ENCODE measurements around the gene SPECC1. TPM values are rescaled to one million over a fixed set of nuclear protein-coding genes. Genes with fewer than 3 reads are reported as not detected.
"Not testable (repeated sequence)": the region's sequence is repeated elsewhere in the genome, so short reads cannot be mapped to it uniquely, and the experiment has no call there.

The SPECC1 gene
- total RNA-seq, 2 donors from 2014 or later: 9.3 to 14.1 TPM

DNA sequence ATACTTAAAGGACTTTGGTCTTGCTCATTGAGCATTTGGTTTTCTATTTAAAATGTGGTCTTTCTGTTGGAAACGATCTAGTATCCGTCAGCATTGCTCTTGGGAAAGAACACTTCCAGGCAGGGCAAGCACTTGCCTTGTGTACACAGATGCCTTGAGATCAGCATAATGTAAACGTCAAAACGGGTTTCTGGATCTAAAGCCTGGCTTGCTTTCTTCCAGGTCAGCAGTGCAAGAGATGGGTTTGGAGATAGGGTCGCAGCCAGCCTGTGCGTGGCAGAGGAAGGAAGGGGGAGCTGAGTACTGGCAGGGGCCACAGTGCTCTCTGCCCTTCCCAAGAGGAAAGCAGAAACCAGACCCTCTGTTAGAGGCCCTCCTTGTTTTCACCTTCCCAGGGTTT lies 282.7 kb downstream of the SPECC1 start:
- H3K9me3 Mint-ChIP-seq: peaks cover 3% of the 10 kb centered on the region in 2 donors
- H3K27ac Mint-ChIP-seq: peak overlapping the region in 1 of 2 donors; percentile 12
- ATAC-seq: no peak

DNA sequence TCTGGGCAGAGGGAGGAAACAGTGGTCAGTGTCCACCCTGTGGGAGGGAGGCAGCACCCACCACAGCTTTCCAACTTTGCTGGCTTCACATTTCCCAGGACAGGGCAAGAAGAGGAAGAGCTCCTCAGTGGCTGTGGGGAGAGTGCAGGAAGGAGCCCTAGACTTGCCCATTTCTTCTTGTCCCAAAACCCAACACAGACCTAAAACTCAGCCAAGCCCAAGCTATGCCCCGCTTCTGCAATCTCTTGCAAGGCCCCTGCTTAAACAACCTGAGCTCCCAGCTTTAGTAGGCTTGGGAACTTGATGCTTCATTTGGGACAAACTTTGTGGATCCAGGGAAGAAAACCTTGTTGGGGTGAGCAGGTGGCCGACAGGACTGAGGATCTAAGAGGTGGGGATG lies 284.3 kb downstream of the SPECC1 start:
- no peak overlapping the region for H3K27ac Mint-ChIP-seq
- ATAC-seq: no peak
- H3K9me3 Mint-ChIP-seq: peaks cover under 1 to 3% of the 10 kb centered on the region in 2 donors
- peaks cover 4 to 8% of the 10 kb centered on the region in 2 donors for H3K36me3 Mint-ChIP-seq
- no peak for DNase-seq (ENCODE audit: low spot score in 2 of 2)

More for the DNA sequence above, 282.7 kb downstream of the SPECC1 start:
- no peak for DNase-seq (ENCODE audit: low spot score in 2 of 2)
- H3K36me3 Mint-ChIP-seq: peaks cover 4 to 5% of the 10 kb centered on the region in 2 donors

DNA sequence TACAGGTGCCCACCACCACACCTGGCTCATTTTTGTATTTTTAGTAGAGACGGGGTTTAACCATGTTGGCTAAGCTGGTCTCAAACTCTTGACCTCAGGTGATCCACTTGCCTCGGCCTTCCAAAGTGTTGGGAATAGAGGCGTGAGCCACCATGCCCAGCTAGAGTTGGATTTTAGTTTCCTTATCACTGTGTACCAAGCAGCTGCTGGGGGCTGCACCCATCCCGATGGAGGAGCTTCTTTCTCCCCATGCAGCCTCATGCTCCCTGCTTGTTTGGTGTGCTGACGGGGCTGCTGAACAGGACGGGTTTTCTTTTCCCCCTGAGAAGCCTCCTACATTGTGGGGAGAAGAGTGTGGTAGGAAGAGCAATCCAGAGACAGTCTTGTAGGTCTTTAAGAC lies 285.0 kb downstream of the SPECC1 start:
- peaks cover 4 to 8% of the 10 kb centered on the region in 2 donors for H3K36me3 Mint-ChIP-seq
- DNase-seq (ENCODE audit: low spot score in 2 of 2) (no peak), ATAC-seq (no peak)
- H3K9me3 Mint-ChIP-seq: peaks cover 0 to 5% of the 10 kb centered on the region in 2 donors
- H3K27ac Mint-ChIP-seq: no peak overlapping the region

DNA sequence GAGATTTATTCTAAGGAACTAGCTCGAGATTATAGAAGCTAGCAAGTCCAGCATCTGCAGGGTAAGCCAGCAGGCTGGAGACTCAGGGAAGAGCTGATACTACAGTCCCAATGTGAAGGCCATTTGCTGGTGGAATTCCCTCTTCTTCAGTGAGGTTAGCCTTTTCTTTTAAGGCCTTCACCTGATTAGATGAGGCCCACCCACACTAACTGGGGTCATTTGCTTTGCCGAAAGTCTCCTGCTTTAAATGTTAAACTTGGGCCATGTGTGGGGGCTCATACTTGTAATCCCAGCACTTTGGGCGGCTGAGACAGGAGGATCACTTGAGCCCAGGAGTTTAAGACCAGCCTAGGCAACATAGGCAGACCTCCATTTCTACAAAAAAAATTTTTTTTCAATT lies 289.9 kb downstream of the SPECC1 start:
- H3K36me3 Mint-ChIP-seq: peaks cover 0 to 8% of the 10 kb centered on the region in 2 donors
- DNase-seq (ENCODE audit: low spot score in 2 of 2): no peak
- ATAC-seq: no peak
- H3K9me3 Mint-ChIP-seq: peaks cover 0 to 5% of the 10 kb centered on the region in 2 donors
- H3K27ac Mint-ChIP-seq: peak overlapping the region in 1 of 2 donors; percentile 9

DNA sequence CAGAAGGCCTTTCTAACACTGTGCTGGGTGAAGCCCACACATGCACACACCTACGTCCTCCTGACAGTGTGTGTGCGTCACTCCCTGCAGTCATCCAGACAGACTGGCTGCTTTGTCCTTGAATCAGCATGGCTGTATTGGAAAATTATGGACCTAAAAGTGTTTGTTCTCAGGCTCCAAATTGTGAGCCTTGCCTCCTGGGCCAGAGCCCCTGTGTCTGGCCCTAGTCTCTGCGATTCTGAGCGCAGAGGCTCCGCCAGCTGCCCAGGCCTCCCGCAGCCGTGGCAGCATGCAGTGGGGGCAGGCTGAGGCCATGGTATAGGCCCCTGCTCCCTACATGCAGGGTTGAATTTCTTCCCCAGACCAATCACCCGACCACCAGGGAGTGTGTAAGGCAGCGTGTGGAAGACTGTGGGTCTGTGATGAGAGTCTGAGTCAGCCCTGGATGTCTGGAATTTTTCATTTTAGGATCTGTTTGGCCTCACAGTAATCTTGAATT lies 291.3 kb downstream of the SPECC1 start:
- ATAC-seq (no peak), DNase-seq (ENCODE audit: low spot score in 2 of 2) (no peak)
- Mint-ChIP-seq H3K27ac (no peak overlapping the region), H3K9me3 (peaks cover 0 to 16% of the 10 kb centered on the region in 2 donors), H3K36me3 (peaks cover 0 to 16% of the 10 kb centered on the region in 2 donors)

DNA sequence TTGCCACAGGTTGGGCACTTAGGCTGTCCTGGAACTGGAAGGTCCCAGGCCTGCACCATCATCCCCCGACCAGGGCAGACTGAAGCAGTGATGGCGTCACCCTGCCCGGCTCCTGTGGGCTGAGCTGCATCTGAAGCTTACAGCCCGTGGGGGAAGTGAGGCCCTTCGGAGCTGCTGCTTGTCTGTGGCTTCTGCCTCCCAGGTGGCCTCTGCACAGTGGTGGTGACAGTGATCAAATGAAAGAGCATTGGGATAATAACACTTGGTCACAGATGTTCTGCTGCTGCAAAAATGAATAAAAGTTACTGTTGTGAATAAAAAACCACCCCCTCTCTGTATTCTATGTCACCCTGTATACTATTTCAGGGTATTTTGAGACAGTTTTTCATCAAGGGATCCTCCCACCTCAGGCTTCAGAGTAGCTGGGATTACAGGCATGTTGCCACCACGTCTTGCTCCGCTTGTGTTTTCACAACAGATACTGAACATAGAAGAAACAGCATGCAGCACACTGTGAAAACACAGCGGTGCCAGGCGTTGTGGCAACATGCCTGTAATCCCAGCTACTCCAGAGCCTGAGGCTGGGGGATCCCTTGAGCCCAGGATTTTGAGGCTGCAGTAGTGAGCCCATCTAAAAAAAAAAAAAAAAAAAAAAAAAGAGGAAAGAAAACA lies 293.2 kb downstream of the SPECC1 start:
- ATAC-seq (no peak), DNase-seq (ENCODE audit: low spot score in 2 of 2) (no peak)
- Mint-ChIP-seq H3K27ac (no peak overlapping the region), H3K36me3 (peaks cover 14 to 16% of the 10 kb centered on the region in 2 donors), H3K9me3 (peaks cover 7 to 27% of the 10 kb centered on the region in 2 donors)

DNA sequence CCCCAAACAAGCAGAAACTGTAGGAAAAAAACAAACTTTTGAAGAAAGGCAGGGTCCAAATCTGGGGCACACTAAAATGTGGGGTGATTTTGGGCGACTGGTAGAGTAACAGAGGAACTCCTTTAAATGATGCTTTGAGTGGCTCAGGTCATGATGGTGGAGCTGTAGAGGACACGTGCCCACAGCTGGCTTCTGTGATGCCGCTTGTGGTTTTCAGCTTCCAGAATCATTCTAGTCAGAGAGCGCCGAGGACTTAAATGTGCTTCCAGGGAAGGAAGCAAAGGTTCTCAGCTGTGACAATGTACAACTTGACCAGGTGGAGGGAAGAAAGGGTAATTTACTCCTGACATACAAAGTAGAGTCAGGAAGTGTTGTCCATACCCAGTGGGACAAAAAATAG lies 295.8 kb downstream of the SPECC1 start:
- DNase-seq (ENCODE audit: low spot score in 2 of 2): no peak
- no peak for ATAC-seq
- Mint-ChIP-seq H3K9me3 (peaks cover 9 to 28% of the 10 kb centered on the region in 2 donors), H3K27ac (no peak overlapping the region), H3K36me3 (peaks cover 18 to 20% of the 10 kb centered on the region in 2 donors)

DNA sequence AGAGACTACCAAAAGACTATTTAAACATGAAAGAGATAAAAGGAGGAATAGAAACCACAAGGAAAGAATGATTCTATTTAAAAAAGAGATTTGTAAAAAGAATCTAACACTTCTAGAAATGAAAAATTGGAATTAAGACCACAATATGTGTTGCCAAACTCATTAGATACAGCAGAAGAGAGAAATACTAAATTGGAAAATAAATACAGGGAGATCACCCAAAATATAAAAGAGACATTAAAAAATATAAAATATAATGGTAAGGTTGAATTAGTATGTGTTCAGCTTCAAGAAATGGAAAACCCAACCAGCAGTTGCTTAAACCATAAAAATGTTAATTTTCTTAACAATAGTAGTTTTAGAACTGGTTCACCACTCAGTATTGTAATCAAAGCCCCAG lies 297.8 kb downstream of the SPECC1 start:
- Mint-ChIP-seq H3K9me3 (peaks cover 9 to 28% of the 10 kb centered on the region in 2 donors), H3K36me3 (peaks cover 18 to 20% of the 10 kb centered on the region in 2 donors), H3K27ac (peak overlapping the region in 1 of 2 donors; percentile 37)
- DNase-seq (ENCODE audit: low spot score in 2 of 2) (no peak), ATAC-seq (no peak)

DNA sequence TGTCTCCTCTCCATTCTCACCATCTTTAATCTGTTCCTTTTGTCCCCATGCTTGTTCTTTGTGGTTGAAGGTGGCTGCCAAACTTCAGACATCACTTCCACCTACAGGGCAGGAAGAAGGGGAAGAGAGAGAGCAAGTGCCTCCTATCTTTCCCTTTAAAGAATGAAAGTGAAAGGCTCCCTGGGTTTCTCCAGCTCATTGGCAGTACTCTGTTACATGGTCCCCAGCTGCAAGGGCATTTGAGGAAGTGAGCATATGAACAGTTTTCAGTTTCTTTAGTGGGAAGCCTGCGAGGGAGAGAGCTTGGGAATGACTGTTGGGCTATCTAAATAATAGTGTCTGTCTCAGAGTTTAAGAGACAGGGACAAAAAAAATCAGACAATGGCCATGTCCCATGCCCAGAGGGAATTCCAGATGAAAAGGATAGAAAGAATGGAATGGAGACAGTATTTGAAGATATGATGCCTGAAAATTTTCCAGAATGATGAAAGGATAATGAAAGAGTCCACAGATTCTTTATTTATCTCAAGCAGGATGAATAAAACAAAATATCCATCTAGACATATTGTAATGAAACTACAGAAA lies 298.3 kb downstream of the SPECC1 start:
- ATAC-seq: no peak
- Mint-ChIP-seq H3K27ac (no peak overlapping the region), H3K9me3 (peaks cover 9 to 28% of the 10 kb centered on the region in 2 donors), H3K36me3 (peaks cover 18 to 20% of the 10 kb centered on the region in 2 donors)
- DNase-seq (ENCODE audit: low spot score in 2 of 2): no peak

DNA sequence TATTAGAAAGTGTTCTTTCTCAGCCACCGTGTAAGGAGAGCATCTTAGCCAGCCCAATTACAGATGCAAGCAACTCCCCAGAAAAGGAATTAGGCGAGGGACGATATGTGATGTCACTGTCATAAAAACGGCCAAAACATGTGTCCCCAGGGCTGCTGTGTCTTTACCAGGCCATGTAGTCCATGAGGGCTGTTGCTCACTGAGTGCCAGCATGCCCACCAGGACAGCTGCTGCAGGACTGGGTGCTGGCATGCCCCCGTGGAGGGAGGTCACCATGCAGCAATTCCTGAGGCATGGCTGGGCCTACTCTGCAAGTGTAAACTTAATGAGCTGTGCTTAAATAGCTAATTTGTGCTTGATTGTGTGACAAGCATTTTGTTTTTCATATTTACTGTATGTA lies 301.3 kb downstream of the SPECC1 start:
- ATAC-seq (no peak), DNase-seq (ENCODE audit: low spot score in 2 of 2) (no peak)
- Mint-ChIP-seq H3K27ac (no peak overlapping the region), H3K36me3 (peaks cover 12 to 18% of the 10 kb centered on the region in 2 donors), H3K9me3 (peaks cover 9 to 17% of the 10 kb centered on the region in 2 donors)

DNA sequence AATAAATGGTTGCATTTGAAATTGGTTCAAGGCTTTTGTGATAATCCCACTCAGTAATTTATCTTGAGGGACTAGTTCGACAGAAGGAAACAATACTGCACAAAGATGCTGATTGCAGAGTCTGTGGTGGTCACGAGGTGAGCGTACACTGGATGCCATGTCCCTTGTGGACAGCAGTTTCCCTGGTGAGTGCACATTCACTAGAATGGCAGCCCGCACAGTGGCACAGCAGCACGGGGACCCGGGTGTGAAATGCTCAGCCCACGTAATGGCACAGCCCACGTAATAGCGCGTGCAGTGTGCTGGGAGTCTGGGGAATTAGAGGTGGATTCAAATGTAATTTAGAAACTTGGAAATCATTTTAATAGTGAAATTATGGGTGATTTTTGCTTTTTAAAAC lies 304.1 kb downstream of the SPECC1 start:
- Mint-ChIP-seq H3K36me3 (no peaks in the 10 kb centered on the region), H3K9me3 (no peaks in the 10 kb centered on the region), H3K27ac (no peak overlapping the region)
- ATAC-seq (no peak), DNase-seq (ENCODE audit: low spot score in 2 of 2) (no peak)

DNA sequence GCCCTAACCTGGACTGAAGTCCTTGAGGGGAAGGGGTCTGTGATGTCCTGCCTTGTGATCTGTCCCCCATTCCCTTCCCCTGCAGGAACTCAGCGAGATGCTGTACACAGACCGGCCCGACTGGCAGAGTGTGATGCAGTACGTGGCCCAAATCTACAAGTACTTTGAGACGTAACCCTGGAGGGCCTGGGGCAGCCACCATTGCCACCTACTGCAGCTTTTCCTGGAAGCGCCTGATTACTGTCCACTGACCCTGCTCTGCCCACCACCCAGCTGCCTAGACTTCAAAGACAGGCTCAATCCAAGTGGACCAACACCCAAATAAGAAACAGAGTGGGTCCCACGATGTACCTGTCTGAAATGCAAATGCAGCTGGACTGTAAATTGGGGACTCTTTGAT lies 304.7 kb downstream of the SPECC1 start:
- Mint-ChIP-seq H3K27ac (no peak overlapping the region), H3K9me3 (no peaks in the 10 kb centered on the region), H3K36me3 (no peaks in the 10 kb centered on the region)
- ATAC-seq: no peak
- DNase-seq (ENCODE audit: low spot score in 2 of 2): no peak

DNA sequence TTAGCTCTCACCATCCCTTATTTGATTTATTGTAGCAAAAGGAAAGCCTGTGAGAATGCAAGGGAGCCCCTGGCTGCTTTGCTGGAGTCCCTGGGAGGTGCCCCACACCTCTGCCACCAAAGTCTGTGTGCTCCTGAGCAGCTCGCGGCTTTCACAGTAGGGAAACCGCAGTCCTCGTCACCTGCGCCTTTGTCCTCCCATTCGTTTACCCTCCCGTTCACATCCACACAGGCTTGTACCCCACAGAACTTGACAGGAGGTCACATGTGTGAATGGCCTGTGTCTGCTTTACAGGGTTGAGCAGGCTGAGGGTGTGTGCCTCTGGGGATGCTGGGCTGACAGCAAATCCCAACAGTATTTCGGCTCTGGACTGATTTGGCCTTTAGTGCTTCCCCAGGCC lies 305.7 kb downstream of the SPECC1 start:
- no peaks in the 10 kb centered on the region for H3K36me3 Mint-ChIP-seq
- no peaks in the 10 kb centered on the region for H3K9me3 Mint-ChIP-seq
- no peak for DNase-seq (ENCODE audit: low spot score in 2 of 2)
- H3K27ac Mint-ChIP-seq: no peak overlapping the region
- ATAC-seq: no peak

DNA sequence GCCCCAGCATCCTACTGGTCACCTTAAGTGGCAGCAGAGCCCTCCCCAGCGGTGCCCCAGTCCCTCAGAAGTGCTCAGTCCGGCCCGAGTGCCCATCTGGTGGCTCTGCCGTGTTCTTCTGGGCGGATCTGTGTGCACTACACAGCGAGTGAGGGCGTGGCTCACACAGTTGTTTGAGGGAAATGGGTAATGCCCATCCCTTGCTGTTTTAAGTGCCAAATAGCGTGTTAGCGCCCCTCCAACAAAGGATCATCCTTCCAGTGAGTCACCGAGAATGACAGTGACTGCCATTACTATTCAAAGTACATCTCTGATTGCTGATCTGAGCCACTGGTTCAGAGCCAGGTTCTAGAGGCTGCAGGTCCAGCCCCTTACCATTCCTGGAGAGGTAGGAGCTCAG lies 306.2 kb downstream of the SPECC1 start:
- Mint-ChIP-seq H3K36me3 (no peaks in the 10 kb centered on the region), H3K27ac (no peak overlapping the region), H3K9me3 (no peaks in the 10 kb centered on the region)
- no peak for DNase-seq (ENCODE audit: low spot score in 2 of 2)
- no peak for ATAC-seq

DNA sequence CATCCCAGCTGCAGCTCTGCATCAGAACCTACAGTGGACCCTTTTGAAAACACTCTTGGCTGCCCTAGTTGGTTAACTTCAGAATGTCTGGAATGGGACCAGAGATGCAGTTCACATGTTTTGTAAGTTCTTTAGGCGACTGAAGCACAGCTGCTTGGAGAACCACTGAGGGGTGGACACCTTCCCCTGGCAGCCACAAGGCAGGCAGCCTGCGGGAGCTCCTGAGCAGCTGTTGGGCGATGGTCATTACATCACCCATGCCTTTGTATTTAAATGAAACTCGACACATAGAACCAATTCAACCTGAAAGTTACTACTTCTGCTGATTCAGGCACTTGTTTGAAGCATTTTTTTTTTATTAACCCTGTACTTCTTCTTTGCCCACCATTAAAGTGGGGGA lies 306.7 kb downstream of the SPECC1 start:
- no peaks in the 10 kb centered on the region for H3K9me3 Mint-ChIP-seq
- H3K36me3 Mint-ChIP-seq: no peaks in the 10 kb centered on the region
- no peak overlapping the region for H3K27ac Mint-ChIP-seq
- no peak for DNase-seq (ENCODE audit: low spot score in 2 of 2)
- ATAC-seq: no peak

DNA sequence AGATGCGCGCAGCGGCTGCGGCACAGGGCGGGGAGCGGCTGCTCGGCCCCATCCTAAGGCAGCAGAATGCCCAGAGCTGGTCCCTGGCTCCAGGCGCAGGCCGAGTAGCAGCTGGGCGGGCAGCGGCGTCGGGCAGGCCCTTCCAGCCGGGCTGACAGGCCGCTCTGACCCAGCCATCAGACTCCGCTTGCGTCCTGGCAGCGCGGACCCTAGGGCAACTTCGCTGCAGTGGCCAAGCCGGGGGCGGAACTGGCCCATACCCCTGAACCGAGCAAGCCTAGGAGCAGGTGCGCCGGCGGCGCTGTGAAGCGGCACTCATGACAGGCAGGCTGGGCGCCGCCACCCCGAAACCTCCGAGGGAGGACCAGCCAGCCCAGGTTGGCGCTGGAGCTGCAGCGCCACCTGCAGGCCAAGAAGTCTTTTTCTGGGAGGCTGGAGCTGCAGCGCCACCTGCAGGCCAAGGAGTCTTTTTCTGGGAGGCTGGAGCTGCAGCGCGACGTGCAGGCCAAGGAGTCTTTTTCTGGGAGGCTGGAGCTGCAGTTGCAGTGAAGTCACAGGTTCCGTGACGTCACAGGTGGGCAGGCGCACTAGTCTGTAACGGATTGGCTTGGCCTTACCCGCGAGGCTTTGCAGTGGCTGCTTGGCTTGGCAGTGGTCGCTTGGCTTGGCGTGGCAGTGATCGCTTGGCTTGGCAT lies 311.5 kb downstream of the SPECC1 start:
- not testable (repeated sequence) for H3K9me3 Mint-ChIP-seq, H3K27ac Mint-ChIP-seq, H3K36me3 Mint-ChIP-seq
- DNase-seq (ENCODE audit: low spot score in 2 of 2) (peak; percentile 84 to 85), ATAC-seq (peak; percentile 93 to 94)

DNA sequence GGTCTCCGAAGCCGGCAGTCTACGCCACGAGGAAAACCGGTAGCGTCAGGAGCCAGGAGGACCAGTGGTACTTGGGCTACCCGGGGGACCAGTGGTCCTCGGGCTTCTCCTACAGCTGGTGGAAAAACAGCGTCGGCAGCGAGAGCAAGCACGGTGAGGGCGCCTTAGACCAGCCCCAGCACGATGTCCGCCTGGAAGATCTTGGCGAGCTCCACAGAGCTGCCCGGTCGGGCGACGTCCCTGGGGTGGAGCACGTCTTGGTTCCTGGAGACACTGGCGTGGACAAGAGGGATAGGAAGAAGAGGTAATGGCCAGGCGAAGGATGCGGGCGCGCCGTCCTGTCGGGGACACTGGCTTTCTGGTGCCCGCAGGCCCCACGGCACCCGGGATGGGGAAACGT lies 312.2 kb downstream of the SPECC1 start:
- not testable (repeated sequence) for ATAC-seq

More for the DNA sequence above, 312.2 kb downstream of the SPECC1 start:
- DNase-seq (ENCODE audit: low spot score in 2 of 2); H3K9me3 Mint-ChIP-seq; H3K36me3 Mint-ChIP-seq: not testable (repeated sequence)
- H3K27ac Mint-ChIP-seq: peak overlapping the region in 1 of 2 donors; percentile 55
